Lower lobe of right lung (tissue), 2 donors: Measurements from ENCODE around the gene LAMC1. TPM values are rescaled to one million over a fixed set of nuclear protein-coding genes. Genes with fewer than 3 reads are reported as not detected.
A peak's percentile ranks its signal among the peaks of the same experiment; 100 is the strongest.

Source experiments
- ATAC-seq, 2 donors: fragments of 200-7000 bp; cut with Tn5 transposase; one replicate each; pipeline ENCODE4 v1.9.1; 2020 to 2022; ENCODE audit warnings: mild to moderate bottlenecking in 2 of 2, moderate library complexity in 2 of 2
- DNase-seq: peaks from one replicate; pipeline ENCODE4 v3.0.0-alpha.2; 2020
- H3K27ac ChIP-seq: fragments of 200-600 bp; one replicate; pipeline ENCODE4 v1.8.0; 2022
- H3K27me3 ChIP-seq: fragments of 200-600 bp; one replicate; pipeline ENCODE4 v1.8.0; 2022; ENCODE audit warnings: low read depth
- H3K36me3 ChIP-seq: fragments of 200-600 bp; one replicate; pipeline ENCODE4 v1.8.0; 2022; ENCODE audit warnings: mild to moderate bottlenecking
- H3K4me1 ChIP-seq: fragments of 200-600 bp; one replicate; pipeline ENCODE4 v1.8.0; 2022
- H3K4me3 ChIP-seq: fragments of 200-600 bp; one replicate; pipeline ENCODE4 v1.8.0; 2022; ENCODE audit warnings: mild to moderate bottlenecking
- H3K9me3 ChIP-seq: fragments of 200-600 bp; one replicate; pipeline ENCODE4 v1.8.0; 2022
- CTCF ChIP-seq: fragments of 200-600 bp; IDR thresholded peaks from one replicate; pipeline ENCODE4 v1.8.0; 2022; ENCODE audit warnings: antibody characterized with exemption, mild to moderate bottlenecking
- intact Hi-C: fragments of 100-400 bp; cut with DNase I; formaldehyde crosslinking; loops from one replicate; pipeline ENCODE4 v1.11.0; 2022
- total RNA-seq: library from RNA; stranded (reverse); fragmentation: NEBNext Ultra II Directional; extraction: Animal tissue kit (Norgen Biotek cat#: 25700); gene quantifications from one replicate; pipeline ENCODE4 v1.2.1, GENCODE V29; 2021
- donor health status: DM: no; HTN: yes; CAD: no; lungs with severe emphysema.

LAMC1 gene
- total RNA-seq, 1 donor from 2014 or later: 96.9 TPM

- Histone ChIP-seq H3K27me3 (no peaks in the 10 kb centered on the region), H3K9me3 (no peaks in the 10 kb centered on the region), H3K4me3 (no peak overlapping the region), H3K36me3 (no peaks in the 10 kb centered on the region), H3K4me1 (peaks cover 35% of the 10 kb centered on the region), H3K27ac (peak overlapping the region; percentile 12)
- ATAC-seq (peak; percentile 64 to 67), DNase-seq (no peak)
- TF ChIP-seq CTCF: no peak
- intact Hi-C loops: no loop called here
These were observed 67.3 kb downstream of the LAMC1 start for GRCh38 chr1:183090391-183091006.

GRCh38 chr1:183091181-183091580 lies 68.0 kb downstream of the LAMC1 start:
- peaks cover 35% of the 10 kb centered on the region for H3K4me1 ChIP-seq
- ATAC-seq (no peak), DNase-seq (no peak)
- no peak overlapping the region for H3K27ac ChIP-seq
- no peaks in the 10 kb centered on the region for H3K27me3 ChIP-seq
- no peaks in the 10 kb centered on the region for H3K36me3 ChIP-seq
- no peak overlapping the region for H3K4me3 ChIP-seq
- TF ChIP-seq CTCF: no peak
- H3K9me3 ChIP-seq: no peaks in the 10 kb centered on the region
- intact Hi-C loops: no loop called here

- ATAC-seq: no peak
- H3K4me1 ChIP-seq: peaks cover 46% of the 10 kb centered on the region
- intact Hi-C loops: no loop called here
These were observed 69.1 kb downstream of the LAMC1 start for GRCh38 chr1:183092350-183092749.

GRCh38 chr1:183093066-183093668 lies 69.9 kb downstream of the LAMC1 start:
- no peak overlapping the region for H3K27ac ChIP-seq
- DNase-seq (no peak), ATAC-seq (no peak)
- H3K9me3 ChIP-seq: no peaks in the 10 kb centered on the region
- H3K36me3 ChIP-seq: no peaks in the 10 kb centered on the region
- intact Hi-C loops: no loop called here
- no peaks in the 10 kb centered on the region for H3K27me3 ChIP-seq
- H3K4me1 ChIP-seq: peaks cover 53% of the 10 kb centered on the region
- no peak overlapping the region for H3K4me3 ChIP-seq
- TF ChIP-seq CTCF: no peak

More at GRCh38 chr1:183092350-183092749, 69.1 kb downstream of the LAMC1 start:
- no peaks in the 10 kb centered on the region for H3K9me3 ChIP-seq
- H3K27ac ChIP-seq: no peak overlapping the region
- no peak for TF ChIP-seq CTCF
- no peak overlapping the region for H3K4me3 ChIP-seq
- no peaks in the 10 kb centered on the region for H3K36me3 ChIP-seq
- no peak for DNase-seq
- H3K27me3 ChIP-seq: no peaks in the 10 kb centered on the region

- H3K4me1 ChIP-seq: peaks cover 54% of the 10 kb centered on the region
- ATAC-seq: peak; percentile 62 to 70
These were observed 70.6 kb downstream of the LAMC1 start for GRCh38 chr1:183093786-183094298.

More at GRCh38 chr1:183093786-183094298, 70.6 kb downstream of the LAMC1 start:
- Histone ChIP-seq H3K36me3 (no peaks in the 10 kb centered on the region), H3K4me3 (no peak overlapping the region), H3K27me3 (no peaks in the 10 kb centered on the region), H3K9me3 (no peaks in the 10 kb centered on the region), H3K27ac (no peak overlapping the region)
- TF ChIP-seq CTCF: no peak
- no peak for DNase-seq
- intact Hi-C loops: no loop called here
